ENCODE results near the gene RASSF3.
A peak's percentile ranks its signal among the peaks of the same experiment; 100 is the strongest.

The RASSF3 gene

DNA sequence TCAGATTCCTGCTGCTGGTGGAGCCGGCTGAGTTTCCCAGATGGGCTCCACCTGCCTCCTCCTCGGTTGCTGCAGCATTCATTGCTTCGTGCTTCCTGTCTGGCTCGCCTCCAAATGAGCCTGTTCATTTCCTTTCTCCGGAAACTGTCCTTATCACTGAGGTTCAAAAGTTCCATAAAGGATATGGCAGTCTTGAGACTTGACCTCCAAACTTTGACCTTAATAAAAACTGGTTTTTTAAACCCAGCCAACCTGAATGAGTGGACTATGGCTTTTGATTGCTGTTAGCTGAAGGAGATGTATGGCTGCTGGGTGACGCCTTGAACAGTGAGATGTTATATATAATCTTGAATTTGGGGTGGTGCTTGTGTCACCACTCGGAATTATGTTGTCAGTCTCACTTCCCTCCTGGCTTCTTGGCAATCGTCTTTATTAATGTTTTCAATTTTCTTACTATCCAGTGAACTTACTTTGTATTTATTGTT lies 62.7 kb downstream of the RASSF3 start:
- H3K4me3 ChIP-seq (ENCODE audit: low read depth, low read length): no peak overlapping the region
- DNase-seq (ENCODE audit: low read depth): no peak
- TF ChIP-seq, protein P1, sequence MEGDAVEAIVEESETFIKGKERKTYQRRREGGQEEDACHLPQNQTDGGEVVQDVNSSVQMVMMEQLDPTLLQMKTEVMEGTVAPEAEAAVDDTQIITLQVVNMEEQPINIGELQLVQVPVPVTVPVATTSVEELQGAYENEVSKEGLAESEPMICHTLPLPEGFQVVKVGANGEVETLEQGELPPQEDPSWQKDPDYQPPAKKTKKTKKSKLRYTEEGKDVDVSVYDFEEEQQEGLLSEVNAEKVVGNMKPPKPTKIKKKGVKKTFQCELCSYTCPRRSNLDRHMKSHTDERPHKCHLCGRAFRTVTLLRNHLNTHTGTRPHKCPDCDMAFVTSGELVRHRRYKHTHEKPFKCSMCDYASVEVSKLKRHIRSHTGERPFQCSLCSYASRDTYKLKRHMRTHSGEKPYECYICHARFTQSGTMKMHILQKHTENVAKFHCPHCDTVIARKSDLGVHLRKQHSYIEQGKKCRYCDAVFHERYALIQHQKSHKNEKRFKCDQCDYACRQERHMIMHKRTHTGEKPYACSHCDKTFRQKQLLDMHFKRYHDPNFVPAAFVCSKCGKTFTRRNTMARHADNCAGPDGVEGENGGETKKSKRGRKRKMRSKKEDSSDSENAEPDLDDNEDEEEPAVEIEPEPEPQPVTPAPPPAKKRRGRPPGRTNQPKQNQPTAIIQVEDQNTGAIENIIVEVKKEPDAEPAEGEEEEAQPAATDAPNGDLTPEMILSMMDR (IDR thresholded peaks at IDR 0.05; ENCODE audit: low read depth, low read length, missing control alignments): no peak
- in situ Hi-C loops (cut with HindIII; ENCODE audit: low sequenced_read_pairs): no loop called here

DNA sequence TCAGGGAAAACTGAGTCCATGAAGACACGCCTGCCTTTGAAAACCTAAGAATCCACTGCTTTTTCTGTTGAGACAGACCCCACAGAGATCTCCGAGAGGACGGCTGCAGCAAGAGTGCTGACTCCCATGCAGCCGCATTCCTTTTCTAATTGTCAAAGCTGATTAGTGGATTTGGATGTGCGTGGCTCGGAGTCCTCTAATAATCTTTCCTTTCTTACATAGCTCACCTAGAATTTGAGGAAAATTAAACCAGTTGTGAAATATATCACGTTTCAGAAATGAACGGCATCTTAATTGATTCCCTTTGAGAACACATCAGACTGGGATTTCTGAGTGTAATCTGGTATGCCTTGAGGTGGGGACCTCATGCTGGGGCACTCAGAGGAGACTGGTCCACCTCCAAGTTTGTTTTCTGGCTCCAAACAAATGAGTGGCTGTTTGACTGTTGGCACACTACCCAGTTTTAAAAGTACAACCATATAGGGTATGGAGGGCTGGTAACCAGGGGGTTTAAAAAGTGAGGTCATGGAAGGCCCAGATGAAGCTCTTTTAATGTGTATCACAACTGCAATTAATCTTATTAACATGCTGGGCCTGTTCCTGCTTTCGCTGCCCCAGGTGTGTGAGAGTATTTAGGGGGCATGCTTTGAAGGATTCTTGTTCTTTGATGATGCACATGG lies 63.3 kb downstream of the RASSF3 start:
- in situ Hi-C loops (cut with HindIII; ENCODE audit: low sequenced_read_pairs): no loop called here
- H3K4me3 ChIP-seq (ENCODE audit: low read depth, low read length): no peak overlapping the region
- peak; percentile 93 for DNase-seq (ENCODE audit: low read depth)
- TF ChIP-seq, protein P1 (IDR thresholded peaks at IDR 0.05; ENCODE audit: low read depth, low read length, missing control alignments): no peak

DNA sequence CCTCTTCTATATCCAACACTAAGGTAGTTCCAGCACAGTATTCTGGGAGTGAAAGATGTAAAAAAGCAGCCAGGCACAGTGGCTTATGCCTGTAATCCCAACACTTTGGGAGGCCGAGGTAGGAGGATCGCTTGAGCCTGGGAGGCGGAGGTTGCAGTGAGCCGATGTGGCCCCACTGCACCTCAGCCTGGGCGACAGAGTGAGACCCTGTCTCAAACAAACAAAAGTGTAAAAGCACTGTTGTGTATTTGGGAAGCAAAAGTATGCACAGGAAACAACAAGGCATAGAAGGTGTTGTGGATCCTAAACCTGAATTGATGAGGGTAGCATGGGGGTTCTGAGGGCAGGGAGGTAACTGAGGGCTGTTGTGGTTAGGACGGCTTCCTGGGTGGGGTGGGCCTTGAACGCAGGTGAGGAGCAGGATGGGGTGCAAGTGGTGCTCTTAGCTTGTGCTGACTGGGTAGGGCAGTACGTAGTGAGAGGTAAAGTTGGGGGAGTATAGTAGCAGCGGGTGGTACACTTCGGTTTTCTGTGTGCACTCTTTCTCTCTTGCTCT lies 64.2 kb downstream of the RASSF3 start:
- in situ Hi-C loops (cut with HindIII; ENCODE audit: low sequenced_read_pairs): no loop called here
- H3K4me3 ChIP-seq (ENCODE audit: low read depth, low read length): no peak overlapping the region
- TF ChIP-seq, protein P1 (IDR thresholded peaks at IDR 0.05; ENCODE audit: low read depth, low read length, missing control alignments): no peak
- no peak for DNase-seq (ENCODE audit: low read depth)

DNA sequence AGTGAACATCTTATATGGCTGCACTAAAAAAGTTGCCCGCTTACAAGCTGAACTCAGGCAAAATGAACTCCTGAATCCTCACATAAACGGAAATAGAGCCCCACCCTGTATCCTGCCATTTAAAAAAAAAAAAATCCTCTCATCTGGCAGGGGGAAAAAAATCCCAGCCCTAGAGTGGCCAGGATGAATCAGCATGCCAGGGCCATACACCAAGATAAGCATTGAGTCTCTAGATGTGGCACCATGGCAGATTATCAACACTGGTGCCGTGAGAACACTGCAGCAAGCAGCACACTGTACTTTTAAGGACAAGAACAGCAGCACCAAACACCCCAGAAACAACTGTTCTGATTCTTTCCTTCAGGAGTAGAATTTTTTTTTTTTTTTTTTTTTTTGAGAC lies 65.5 kb downstream of the RASSF3 start:
- in situ Hi-C loops (cut with HindIII; ENCODE audit: low sequenced_read_pairs): no loop called here
- TF ChIP-seq, protein P1 (IDR thresholded peaks at IDR 0.05; ENCODE audit: low read depth, low read length, missing control alignments): no peak
- no peak for DNase-seq (ENCODE audit: low read depth)
- no peak overlapping the region for H3K4me3 ChIP-seq (ENCODE audit: low read depth, low read length)

DNA sequence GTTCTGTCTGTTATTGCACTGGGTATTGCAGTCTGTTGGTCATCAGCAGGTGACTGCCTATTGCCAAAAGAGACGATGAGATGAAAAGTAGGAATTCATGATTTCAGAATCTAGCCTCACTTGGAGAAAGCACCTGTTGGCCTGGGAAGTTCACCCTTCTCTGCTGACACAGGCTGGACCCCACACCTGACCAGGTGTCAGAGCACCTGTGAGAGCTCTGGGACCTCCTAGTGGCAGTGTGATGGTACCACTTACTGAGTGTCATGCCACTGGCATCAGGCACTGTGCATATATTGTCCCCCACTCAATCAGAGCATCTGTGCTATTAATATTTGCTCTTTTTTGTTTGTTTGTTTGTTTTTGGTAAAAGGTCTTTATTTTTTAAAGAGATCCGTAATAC lies 68.0 kb downstream of the RASSF3 start:
- no peak overlapping the region for H3K4me3 ChIP-seq (ENCODE audit: low read depth, low read length)
- in situ Hi-C loops (cut with HindIII; ENCODE audit: low sequenced_read_pairs): no loop called here
- DNase-seq (ENCODE audit: low read depth): no peak
- TF ChIP-seq, protein P1 (IDR thresholded peaks at IDR 0.05; ENCODE audit: low read depth, low read length, missing control alignments): no peak

DNA sequence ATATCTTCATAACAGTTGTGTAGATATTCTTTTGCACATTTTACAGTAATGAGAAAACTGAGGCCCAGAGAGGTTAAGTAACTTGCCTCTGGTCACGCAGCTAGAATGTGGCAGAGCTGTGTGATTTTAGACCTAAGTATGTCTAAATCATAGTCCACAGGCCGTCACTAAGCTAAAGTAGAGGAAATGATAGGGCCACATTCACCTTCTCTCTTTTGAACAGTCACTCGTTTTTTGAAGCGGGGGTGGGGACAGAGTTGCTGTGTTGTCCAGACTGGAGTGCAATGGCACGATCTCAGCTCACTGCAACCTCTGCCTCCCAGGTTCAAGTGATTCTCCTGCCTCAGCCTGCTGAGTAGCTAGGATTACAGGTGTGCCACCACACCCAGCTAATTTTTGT lies 68.5 kb downstream of the RASSF3 start:
- H3K4me3 ChIP-seq (ENCODE audit: low read depth, low read length): no peak overlapping the region
- DNase-seq (ENCODE audit: low read depth): no peak
- in situ Hi-C loops (cut with HindIII; ENCODE audit: low sequenced_read_pairs): no loop called here
- TF ChIP-seq, protein P1 (IDR thresholded peaks at IDR 0.05; ENCODE audit: low read depth, low read length, missing control alignments): no peak
